ENCODE results near the gene ZNF764. TPM values are rescaled to one million over a fixed set of nuclear protein-coding genes. Genes with fewer than 3 reads are reported as not detected.

The ZNF764 gene
- total and polyA plus RNA-seq, 2 experiments from 2014 or later: 5.6 to 12.9 TPM

GRCh38 chr16:30553393-30553899 is 4.7 kb downstream of the ZNF764 start:
- Histone ChIP-seq H3K4me1 (ENCODE audit: insufficient read depth) (peaks cover 19% of the 10 kb centered on the region), H2AFZ (no peak overlapping the region), H4K20me1 (replicated peaks; ENCODE audit: insufficient read depth) (no peaks in the 10 kb centered on the region), H3K36me3 (ENCODE audit: insufficient read depth) (no peaks in the 10 kb centered on the region; the same call in 1 of the 2 replicates), H3K4me2 (no peak overlapping the region), H3K27ac (ENCODE audit: low read depth) (no peak overlapping the region), H3K79me2 (replicated peaks; ENCODE audit: insufficient read depth) (peaks cover 3% of the 10 kb centered on the region; the same call in 1 of the 2 replicates), H3F3A (replicated peaks; ENCODE audit: low read depth) (0 out of 2 replicates have a peak, but pooled peaks cover 3% of the 10 kb centered on the region), H3K9me2 (ENCODE audit: insufficient read depth) (no peaks in the 10 kb centered on the region), H3K4me3 (no peak overlapping the region), H3K27me3 (ENCODE audit: insufficient read depth) (no peaks in the 10 kb centered on the region)
- H3K4me3 Mint-ChIP-seq: no peak overlapping the region
- DNase-seq (ENCODE audit: low spot score): no peak
- H3K9me3 Mint-ChIP-seq: no peaks in the 10 kb centered on the region; the same call in 2 of the 3 replicates
- no peak for TF ChIP-seq JUNB (IDR thresholded peaks at IDR 0.05; ENCODE audit: unreplicated experiment)
- peaks cover 15% of the 10 kb centered on the region for H3K4me1 Mint-ChIP-seq
- H3K36me3 Mint-ChIP-seq (ENCODE audit: low read depth): peaks cover 21% of the 10 kb centered on the region
- H3K27ac Mint-ChIP-seq: no peak overlapping the region
- H3K27me3 Mint-ChIP-seq (ENCODE audit: insufficient read depth, low read depth, poor library complexity): peaks cover 2% of the 10 kb centered on the region
- no peak for ATAC-seq

GRCh38 chr16:30552956-30553355 is 5.2 kb downstream of the ZNF764 start:
- no peak for ATAC-seq
- Histone ChIP-seq H3K36me3 (ENCODE audit: insufficient read depth) (no peaks in the 10 kb centered on the region; the same call in 1 of the 2 replicates), H3K4me2 (no peak overlapping the region), H4K20me1 (replicated peaks; ENCODE audit: insufficient read depth) (no peaks in the 10 kb centered on the region), H3K79me2 (replicated peaks; ENCODE audit: insufficient read depth) (peaks cover 3% of the 10 kb centered on the region; the same call in 1 of the 2 replicates), H3K27me3 (ENCODE audit: insufficient read depth) (no peaks in the 10 kb centered on the region), H2AFZ (no peak overlapping the region), H3F3A (replicated peaks; ENCODE audit: low read depth) (0 out of 2 replicates have a peak, but pooled peaks cover 3% of the 10 kb centered on the region), H3K27ac (ENCODE audit: low read depth) (no peak overlapping the region), H3K4me1 (ENCODE audit: insufficient read depth) (peaks cover 24% of the 10 kb centered on the region), H3K4me3 (no peak overlapping the region), H3K9me2 (ENCODE audit: insufficient read depth) (no peaks in the 10 kb centered on the region)
- peaks cover 21% of the 10 kb centered on the region for H3K36me3 Mint-ChIP-seq (ENCODE audit: low read depth)
- H3K27me3 Mint-ChIP-seq (ENCODE audit: insufficient read depth, low read depth, poor library complexity): peaks cover 2% of the 10 kb centered on the region
- no peak for DNase-seq (ENCODE audit: low spot score)
- H3K9me3 Mint-ChIP-seq: no peaks in the 10 kb centered on the region
- no peak for TF ChIP-seq STAT1 (IDR thresholded peaks at IDR 0.05; ENCODE audit: unreplicated experiment)
- no peak for TF ChIP-seq EZH2 (IDR thresholded peaks at IDR 0.05; ENCODE audit: low read depth, unreplicated experiment)
- no peak for TF ChIP-seq NANOG (IDR thresholded peaks at IDR 0.05; ENCODE audit: borderline replicate concordance)
- TF ChIP-seq POLR2AphosphoS5 (IDR thresholded peaks at IDR 0.05; ENCODE audit: low read depth): no peak
- no peak for TF ChIP-seq EZH2phosphoT487 (IDR thresholded peaks at IDR 0.05; ENCODE audit: unreplicated experiment)
- TF ChIP-seq ZNF462 (CRISPR knock-in tag; IDR thresholded peaks at IDR 0.05): no peak
- no peak for TF ChIP-seq ETS1 (IDR thresholded peaks at IDR 0.05)
- no peak for TF ChIP-seq CTCF (conservative IDR thresholded peaks at IDR 0.05; ENCODE audit: low read depth in 2 of 2)
- H3K4me1 Mint-ChIP-seq: peaks cover 20% of the 10 kb centered on the region
- no peak overlapping the region for H3K27ac Mint-ChIP-seq
- H3K4me3 Mint-ChIP-seq: no peak overlapping the region

Measured in GM23338 (cell line).